ENCODE results near the gene ATP1B1. TPM values are rescaled to one million over a fixed set of nuclear protein-coding genes. Genes with fewer than 3 reads are reported as not detected.

Gene ATP1B1
- total RNA-seq, 1 donor from 2014 or later: 30.7 TPM

DNA sequence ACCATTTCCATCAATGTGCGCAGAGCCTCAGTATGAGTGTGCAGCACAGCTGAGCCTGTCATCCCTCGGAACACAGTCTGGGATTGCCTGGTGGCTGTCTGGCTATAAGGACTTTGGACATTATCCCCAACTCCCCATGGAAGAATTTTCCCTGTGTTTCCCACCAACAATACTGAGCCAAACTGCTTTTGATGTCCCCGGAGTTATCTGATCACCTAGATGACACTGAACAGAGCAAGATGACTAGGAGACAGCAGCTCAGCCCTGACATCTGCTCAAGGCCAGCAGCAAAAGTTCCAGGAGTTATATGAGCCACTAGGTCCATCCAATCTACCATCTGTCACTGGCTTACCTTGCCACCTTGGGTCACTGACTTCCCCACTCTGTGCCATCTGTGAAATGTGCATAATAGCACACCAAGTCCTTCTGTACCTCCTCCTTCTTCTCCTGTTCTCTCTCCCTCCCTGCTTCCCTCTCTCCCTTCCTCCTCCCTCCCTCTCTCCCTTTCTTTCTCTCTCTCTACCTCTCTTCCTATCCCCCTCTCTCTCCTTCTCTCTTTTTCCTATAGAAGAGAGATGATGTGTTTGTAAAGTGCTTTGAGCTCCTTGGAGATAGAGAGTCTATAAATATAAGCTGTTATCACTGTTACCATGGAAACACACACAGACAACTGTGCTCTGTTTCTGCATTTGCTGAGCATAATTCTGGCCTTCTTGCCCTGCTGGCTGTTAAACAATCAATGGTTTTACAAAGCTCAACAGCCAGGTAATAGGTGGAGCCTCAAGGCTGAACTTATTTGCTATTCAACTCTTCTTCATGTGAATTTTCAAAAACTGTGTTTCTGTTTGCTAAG lies 19.7 kb upstream of the ATP1B1 start:
- Mint-ChIP-seq H3K36me3 (no peaks in the 10 kb centered on the region), H3K4me1 (peaks cover 4% of the 10 kb centered on the region), H3K27ac (no peak overlapping the region), H3K27me3 (ENCODE audit: insufficient read depth, low read depth) (peaks cover 4% of the 10 kb centered on the region), H3K4me3 (no peak overlapping the region), H3K9me3 (no peaks in the 10 kb centered on the region)
- Histone ChIP-seq H3K4me3 (no peak overlapping the region), H3K9me3 (ENCODE audit: low read depth) (no peaks in the 10 kb centered on the region), H3K79me2 (ENCODE audit: low read depth) (no peaks in the 10 kb centered on the region), H3K27ac (no peak overlapping the region), H4K20me1 (ENCODE audit: low read depth) (no peaks in the 10 kb centered on the region), H3K36me3 (no peaks in the 10 kb centered on the region), H2AFZ (replicated peaks) (no peak overlapping the region), H3K4me2 (no peak overlapping the region), H3K4me1 (peaks cover 4% of the 10 kb centered on the region), H3K9ac (no peak overlapping the region), H3K27me3 (no peaks in the 10 kb centered on the region), H3F3A (ENCODE audit: low read depth) (peaks cover 10% of the 10 kb centered on the region)
- DNase-seq (ENCODE audit: low spot score): no peak
- TF ChIP-seq, protein P1, sequence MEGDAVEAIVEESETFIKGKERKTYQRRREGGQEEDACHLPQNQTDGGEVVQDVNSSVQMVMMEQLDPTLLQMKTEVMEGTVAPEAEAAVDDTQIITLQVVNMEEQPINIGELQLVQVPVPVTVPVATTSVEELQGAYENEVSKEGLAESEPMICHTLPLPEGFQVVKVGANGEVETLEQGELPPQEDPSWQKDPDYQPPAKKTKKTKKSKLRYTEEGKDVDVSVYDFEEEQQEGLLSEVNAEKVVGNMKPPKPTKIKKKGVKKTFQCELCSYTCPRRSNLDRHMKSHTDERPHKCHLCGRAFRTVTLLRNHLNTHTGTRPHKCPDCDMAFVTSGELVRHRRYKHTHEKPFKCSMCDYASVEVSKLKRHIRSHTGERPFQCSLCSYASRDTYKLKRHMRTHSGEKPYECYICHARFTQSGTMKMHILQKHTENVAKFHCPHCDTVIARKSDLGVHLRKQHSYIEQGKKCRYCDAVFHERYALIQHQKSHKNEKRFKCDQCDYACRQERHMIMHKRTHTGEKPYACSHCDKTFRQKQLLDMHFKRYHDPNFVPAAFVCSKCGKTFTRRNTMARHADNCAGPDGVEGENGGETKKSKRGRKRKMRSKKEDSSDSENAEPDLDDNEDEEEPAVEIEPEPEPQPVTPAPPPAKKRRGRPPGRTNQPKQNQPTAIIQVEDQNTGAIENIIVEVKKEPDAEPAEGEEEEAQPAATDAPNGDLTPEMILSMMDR (IDR thresholded peaks at IDR 0.05): no peak
- no peak for TF ChIP-seq EZH2phosphoT487 (IDR thresholded peaks at IDR 0.05)
- no peak for TF ChIP-seq EZH2 (IDR thresholded peaks at IDR 0.05)

DNA sequence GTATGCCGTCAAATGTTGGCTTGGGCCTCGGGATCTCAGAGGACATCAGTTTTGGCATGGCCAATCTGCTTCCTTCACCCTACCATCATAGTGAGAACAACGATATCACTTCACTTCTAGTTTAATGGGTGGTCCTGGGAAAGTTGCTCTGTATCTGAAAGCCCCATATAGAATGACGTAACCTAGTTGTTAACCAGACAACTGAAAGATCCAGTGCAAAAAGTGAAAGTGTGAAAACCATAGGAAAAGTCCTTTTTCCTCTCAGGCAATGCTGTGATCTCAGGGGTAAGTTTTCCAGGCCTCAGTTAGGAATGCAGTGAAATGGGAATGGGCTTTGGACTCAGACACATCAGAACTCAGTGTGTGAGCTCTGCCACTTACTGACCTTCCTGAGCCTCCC lies 18.6 kb upstream of the ATP1B1 start:
- Mint-ChIP-seq H3K9me3 (no peaks in the 10 kb centered on the region), H3K27me3 (ENCODE audit: insufficient read depth, low read depth) (peaks cover 4% of the 10 kb centered on the region), H3K4me1 (peaks cover 4% of the 10 kb centered on the region), H3K27ac (no peak overlapping the region), H3K4me3 (no peak overlapping the region), H3K36me3 (no peaks in the 10 kb centered on the region)
- H3F3A ChIP-seq (ENCODE audit: low read depth): peaks cover 10% of the 10 kb centered on the region
- H3K27me3 ChIP-seq: no peaks in the 10 kb centered on the region
- no peaks in the 10 kb centered on the region for H3K79me2 ChIP-seq (ENCODE audit: low read depth)
- H3K4me1 ChIP-seq: peaks cover 4% of the 10 kb centered on the region
- no peak overlapping the region for H3K9ac ChIP-seq
- H2AFZ ChIP-seq (replicated peaks): no peak overlapping the region
- H3K36me3 ChIP-seq: no peaks in the 10 kb centered on the region
- no peaks in the 10 kb centered on the region for H3K9me3 ChIP-seq (ENCODE audit: low read depth)
- no peak for DNase-seq (ENCODE audit: low spot score)
- TF ChIP-seq EZH2phosphoT487 (IDR thresholded peaks at IDR 0.05) (no peak), EZH2 (IDR thresholded peaks at IDR 0.05) (no peak)
- TF ChIP-seq, protein P1 (IDR thresholded peaks at IDR 0.05): no peak
- H3K27ac ChIP-seq: no peak overlapping the region
- no peak overlapping the region for H3K4me3 ChIP-seq
- H3K4me2 ChIP-seq: no peak overlapping the region
- H4K20me1 ChIP-seq (ENCODE audit: low read depth): no peaks in the 10 kb centered on the region

DNA sequence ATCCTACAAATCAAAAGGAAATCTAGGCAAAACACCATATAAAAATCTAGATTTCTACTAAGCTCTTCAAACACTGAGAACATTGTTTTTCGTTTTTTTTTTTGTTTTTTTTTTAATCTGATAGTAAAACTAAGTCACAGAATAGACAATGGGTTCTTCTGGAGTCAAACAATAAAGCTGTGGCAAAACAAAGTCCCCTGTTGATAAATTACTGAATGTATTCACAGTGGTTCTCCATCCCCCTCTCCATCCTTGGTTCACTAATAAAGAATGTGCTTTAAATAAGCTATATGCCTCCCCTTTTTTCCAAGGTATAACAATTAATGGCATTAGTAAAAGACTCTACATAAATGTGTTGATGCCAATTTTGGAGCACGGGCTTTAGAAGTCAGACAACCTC lies 16.7 kb upstream of the ATP1B1 start:
- Histone ChIP-seq H3K36me3 (no peaks in the 10 kb centered on the region), H4K20me1 (ENCODE audit: low read depth) (no peaks in the 10 kb centered on the region), H3K4me3 (no peak overlapping the region), H3K4me1 (peaks cover 4% of the 10 kb centered on the region), H3K79me2 (ENCODE audit: low read depth) (no peaks in the 10 kb centered on the region), H3K9ac (no peak overlapping the region), H3K9me3 (ENCODE audit: low read depth) (no peaks in the 10 kb centered on the region), H3K4me2 (no peak overlapping the region), H3K27ac (no peak overlapping the region), H2AFZ (replicated peaks) (no peak overlapping the region), H3K27me3 (no peaks in the 10 kb centered on the region), H3F3A (ENCODE audit: low read depth) (peaks cover 10% of the 10 kb centered on the region)
- Mint-ChIP-seq H3K36me3 (no peaks in the 10 kb centered on the region), H3K4me3 (no peak overlapping the region), H3K27me3 (ENCODE audit: insufficient read depth, low read depth) (peaks cover 2% of the 10 kb centered on the region), H3K9me3 (no peaks in the 10 kb centered on the region), H3K27ac (no peak overlapping the region), H3K4me1 (peaks cover 4% of the 10 kb centered on the region)
- DNase-seq (ENCODE audit: low spot score): no peak
- TF ChIP-seq EZH2phosphoT487 (IDR thresholded peaks at IDR 0.05) (no peak), EZH2 (IDR thresholded peaks at IDR 0.05) (no peak)
- TF ChIP-seq, protein P1 (IDR thresholded peaks at IDR 0.05): no peak
